NCI-H1048 (cell line): ENCODE data around the gene RESP18.
"Not testable (repeated sequence)": the region's sequence is repeated elsewhere in the genome, so short reads cannot be mapped to it uniquely, and the experiment has no call there.

Source experiments
- DNase-seq: peaks from one replicate; lab custom pipeline; 2025; lab: John Stamatoyannopoulos, UW

Gene RESP18

GRCh38 chr2:219291910-219292490 lies 40.5 kb downstream of the RESP18 start:
- no peak for DNase-seq

GRCh38 chr2:219291394-219291793 lies 41.1 kb downstream of the RESP18 start:
- no peak for DNase-seq

- DNase-seq: no peak
Observed at GRCh38 chr2:219290381-219291171, 42.0 kb downstream of the RESP18 start.

GRCh38 chr2:219289537-219290361 lies 42.8 kb downstream of the RESP18 start:
- DNase-seq: no peak

- no peak for DNase-seq
Observed at GRCh38 chr2:219289195-219289536, 43.4 kb downstream of the RESP18 start.

- DNase-seq: no peak
Observed at GRCh38 chr2:219287580-219288265, 44.8 kb downstream of the RESP18 start.

- DNase-seq: not testable (repeated sequence)
Observed at GRCh38 chr2:219287116-219287440, 45.5 kb downstream of the RESP18 start.

- DNase-seq: no peak
Observed at GRCh38 chr2:219286436-219287115, 46.0 kb downstream of the RESP18 start.

- no peak for DNase-seq
Observed at GRCh38 chr2:219285894-219286425, 46.6 kb downstream of the RESP18 start.

GRCh38 chr2:219285373-219285735 lies 47.2 kb downstream of the RESP18 start:
- DNase-seq: no peak

GRCh38 chr2:219284501-219285372 lies 47.8 kb downstream of the RESP18 start:
- no peak for DNase-seq

GRCh38 chr2:219282943-219283581 lies 49.5 kb downstream of the RESP18 start:
- DNase-seq: no peak

- DNase-seq: no peak
Observed at GRCh38 chr2:219282375-219282774, 50.2 kb downstream of the RESP18 start.

- no peak for DNase-seq
Observed at GRCh38 chr2:219281588-219281987, 51.0 kb downstream of the RESP18 start.

- DNase-seq: no peak
Observed at GRCh38 chr2:219280651-219281050, 51.9 kb downstream of the RESP18 start.

- DNase-seq: no peak
Observed at GRCh38 chr2:219279916-219280516, 52.5 kb downstream of the RESP18 start.

- peak; percentile 90 for DNase-seq
Observed at GRCh38 chr2:219279151-219279915, 53.2 kb downstream of the RESP18 start, which contains the start of gene DNAJB2. Gene DNAJB2, plus strand, starts transcription at chr2:219279366. Its CDS starts 468 bp downstream, at chr2:219279834.

- DNase-seq: no peak
Observed at GRCh38 chr2:219278655-219279150, 53.8 kb downstream of the RESP18 start.
